ENCODE data around the gene NEURL2.

The NEURL2 gene

GRCh38 chr20:45840700-45841198, 50.3 kb downstream of the NEURL2 start:
- TF ChIP-seq ARNTL (CRISPR knock-in tag; IDR thresholded peaks at IDR 0.05; ENCODE audit: borderline replicate concordance, low read depth) (no peak), PATZ1 (CRISPR knock-in tag; IDR thresholded peaks at IDR 0.05; ENCODE audit: borderline replicate concordance) (no peak), OSR1 (CRISPR knock-in tag; IDR thresholded peaks at IDR 0.05) (no peak), CSRNP3 (CRISPR knock-in tag; IDR thresholded peaks at IDR 0.05) (no peak), TCF4 (CRISPR knock-in tag; IDR thresholded peaks at IDR 0.05; ENCODE audit: borderline replicate concordance) (no peak), ESRRG (CRISPR knock-in tag; IDR thresholded peaks at IDR 0.05) (no peak), ISL1 (CRISPR knock-in tag; IDR thresholded peaks at IDR 0.05) (no peak), RARB (CRISPR knock-in tag; IDR thresholded peaks at IDR 0.05) (no peak), GLIS3 (CRISPR knock-in tag; IDR thresholded peaks at IDR 0.05) (no peak), ZC3H10 (CRISPR knock-in tag; IDR thresholded peaks at IDR 0.05) (no peak), CREB5 (CRISPR knock-in tag; IDR thresholded peaks at IDR 0.05; ENCODE audit: low read depth) (no peak), ZFP3 (CRISPR knock-in tag; IDR thresholded peaks at IDR 0.05) (no peak), PPARA (CRISPR knock-in tag; IDR thresholded peaks at IDR 0.05; ENCODE audit: borderline replicate concordance) (no peak), ZNF565 (CRISPR knock-in tag; conservative IDR thresholded peaks at IDR 0.05; ENCODE audit: low read depth) (no peak), ZNF8 (CRISPR knock-in tag; IDR thresholded peaks at IDR 0.05) (no peak), TSHZ2 (CRISPR knock-in tag; IDR thresholded peaks at IDR 0.05) (no peak), POU6F1 (CRISPR knock-in tag; IDR thresholded peaks at IDR 0.05; ENCODE audit: borderline replicate concordance, low read depth) (no peak)
- ATAC-seq = no peak

Measured in SK-N-SH treated with all-trans-retinoic acid at 6 μM for 48 hours (cell line).